Measurements from ENCODE around the gene EPB41L2. TPM values are rescaled to one million over a fixed set of nuclear protein-coding genes. Genes with fewer than 3 reads are reported as not detected.
A peak's percentile ranks its signal among the peaks of the same experiment; 100 is the strongest.

EPB41L2 gene
- total RNA-seq, 1 experiment from 2014 or later, result 91.7 TPM

- no peaks in the 10 kb centered on the region for H3K36me3 Mint-ChIP-seq (ENCODE audit: insufficient read depth, unreplicated experiment)
- H3K27me3 Mint-ChIP-seq (ENCODE audit: insufficient read depth, unreplicated experiment), result no peaks in the 10 kb centered on the region
- H3K27ac Mint-ChIP-seq (ENCODE audit: unreplicated experiment), result no peak overlapping the region
- no peak for TF ChIP-seq CTCF (IDR thresholded peaks at IDR 0.05; ENCODE audit: insufficient read depth in 1 of 2, low read depth in 1 of 2, low read length in 1 of 2, severe bottlenecking in 1 of 2, unreplicated experiment in 1 of 2)
- peaks cover 29% of the 10 kb centered on the region for H3K4me1 Mint-ChIP-seq (ENCODE audit: low read depth, unreplicated experiment)
- CTCF ChIA-PET, result no interaction called here
- no peak overlapping the region for H3K4me3 Mint-ChIP-seq (ENCODE audit: unreplicated experiment)
- peaks cover 3% of the 10 kb centered on the region for H3K4me1 ChIP-seq
- H3K4me3 ChIP-seq (ENCODE audit: low read depth, low read length), result no peak overlapping the region
- POLR2A ChIA-PET, result no interaction called here
- no peaks in the 10 kb centered on the region for H3K36me3 ChIP-seq (ENCODE audit: control insufficient read depth, insufficient read depth, low read length)
- DNase-seq, result no peak
- H3K9me3 ChIP-seq, result no peaks in the 10 kb centered on the region
- intact Hi-C loops (cut with micrococcal nuclease; ENCODE audit: unreplicated experiment), result no loop called here
- H3K27me3 ChIP-seq (replicated peaks; ENCODE audit: control insufficient read depth, insufficient read depth, low read length), result no peaks in the 10 kb centered on the region
- peaks cover 6% of the 10 kb centered on the region for H3K9me3 Mint-ChIP-seq (ENCODE audit: unreplicated experiment)
- no TSS peak for BruUV-seq (replicated peaks)
These were observed 84.9 kb downstream of the EPB41L2 start for GRCh38 chr6:130978180-130978579.

GRCh38 chr6:130975325-130975724 lies 87.7 kb downstream of the EPB41L2 start:
- POLR2A ChIA-PET, result no interaction called here
- H3K4me3 Mint-ChIP-seq (ENCODE audit: unreplicated experiment), result no peak overlapping the region
- no peaks in the 10 kb centered on the region for H3K27me3 Mint-ChIP-seq (ENCODE audit: insufficient read depth, unreplicated experiment)
- H3K36me3 Mint-ChIP-seq (ENCODE audit: insufficient read depth, unreplicated experiment), result no peaks in the 10 kb centered on the region
- BruUV-seq (replicated peaks), result no TSS peak
- no peaks in the 10 kb centered on the region for H3K36me3 ChIP-seq (ENCODE audit: control insufficient read depth, insufficient read depth, low read length)
- peaks cover 6% of the 10 kb centered on the region for H3K9me3 Mint-ChIP-seq (ENCODE audit: unreplicated experiment)
- no peak overlapping the region for H3K27ac Mint-ChIP-seq (ENCODE audit: unreplicated experiment)
- no peak overlapping the region for H3K4me3 ChIP-seq (ENCODE audit: low read depth, low read length)
- H3K4me1 Mint-ChIP-seq (ENCODE audit: low read depth, unreplicated experiment), result peaks cover 31% of the 10 kb centered on the region
- CTCF ChIA-PET, result no interaction called here
- peaks cover 13% of the 10 kb centered on the region for H3K4me1 ChIP-seq
- H3K27me3 ChIP-seq (replicated peaks; ENCODE audit: control insufficient read depth, insufficient read depth, low read length), result no peaks in the 10 kb centered on the region
- DNase-seq, result no peak
- no peaks in the 10 kb centered on the region for H3K9me3 ChIP-seq
- intact Hi-C loops (cut with micrococcal nuclease; ENCODE audit: unreplicated experiment), result no loop called here
- no peak for TF ChIP-seq CTCF (IDR thresholded peaks at IDR 0.05; ENCODE audit: insufficient read depth in 1 of 2, low read depth in 1 of 2, low read length in 1 of 2, severe bottlenecking in 1 of 2, unreplicated experiment in 1 of 2)

GRCh38 chr6:130973521-130974277 lies 89.3 kb downstream of the EPB41L2 start:
- no peak for DNase-seq
- ChIA-PET POLR2A (no interaction called here), CTCF (no interaction called here)
- H3K4me1 ChIP-seq, result peaks cover 29% of the 10 kb centered on the region
- Mint-ChIP-seq H3K27ac (ENCODE audit: unreplicated experiment) (peak overlapping the region; percentile 10), H3K9me3 (ENCODE audit: unreplicated experiment) (peaks cover 6% of the 10 kb centered on the region), H3K4me1 (ENCODE audit: low read depth, unreplicated experiment) (peaks cover 30% of the 10 kb centered on the region), H3K4me3 (ENCODE audit: unreplicated experiment) (no peak overlapping the region), H3K27me3 (ENCODE audit: insufficient read depth, unreplicated experiment) (no peaks in the 10 kb centered on the region), H3K36me3 (ENCODE audit: insufficient read depth, unreplicated experiment) (no peaks in the 10 kb centered on the region)
- BruUV-seq (replicated peaks), result no TSS peak
- H3K36me3 ChIP-seq (ENCODE audit: control insufficient read depth, insufficient read depth, low read length), result no peaks in the 10 kb centered on the region
- no peaks in the 10 kb centered on the region for H3K27me3 ChIP-seq (replicated peaks; ENCODE audit: control insufficient read depth, insufficient read depth, low read length)
- H3K9me3 ChIP-seq, result no peaks in the 10 kb centered on the region
- TF ChIP-seq CTCF (IDR thresholded peaks at IDR 0.05; ENCODE audit: insufficient read depth in 1 of 2, low read depth in 1 of 2, low read length in 1 of 2, severe bottlenecking in 1 of 2, unreplicated experiment in 1 of 2), result no peak
- intact Hi-C loops (cut with micrococcal nuclease; ENCODE audit: unreplicated experiment), result no loop called here
- H3K4me3 ChIP-seq (ENCODE audit: low read depth, low read length), result no peak overlapping the region

Measured in Caco-2 (cell line).